CD1c-positive myeloid dendritic cell (primary cell): ENCODE measurements around the gene MKI67.

Experiments
- DNase-seq: peaks from one replicate; pipeline ENCODE4 v3.0.0-alpha.2; 2016; ENCODE audit errors: extremely low spot score

MKI67 gene

GRCh38 chr10:128050936-128051335 is 75.3 kb downstream of the MKI67 start:
- DNase-seq = peak; percentile 93

GRCh38 chr10:128050121-128050516 is 76.1 kb downstream of the MKI67 start:
- DNase-seq = no peak

- DNase-seq = peak; percentile 76
Observed at GRCh38 chr10:128049226-128050120, 76.8 kb downstream of the MKI67 start.

- DNase-seq = peak; percentile 37
Observed at GRCh38 chr10:128048819-128049210, 77.4 kb downstream of the MKI67 start.

- peak; percentile 69 for DNase-seq
Observed at GRCh38 chr10:128047991-128048818, 78.0 kb downstream of the MKI67 start.

GRCh38 chr10:128047351-128047750 is 78.9 kb downstream of the MKI67 start:
- DNase-seq = peak; percentile 96

GRCh38 chr10:128046953-128047290 is 79.3 kb downstream of the MKI67 start:
- no peak for DNase-seq
